H9 (cell line): ENCODE results near the gene CHID1. TPM values are rescaled to one million over a fixed set of nuclear protein-coding genes. Genes with fewer than 3 reads are reported as not detected.

Source experiments
- DNase-seq: peaks from one replicate; pipeline ENCODE4 v3.0.0-alpha.2; 2017
- H2AFZ ChIP-seq: one replicate; pipeline ENCODE4 v1.6.1; 2013; ENCODE audit warnings: mild to moderate bottlenecking, low read length, control low read depth, moderate library complexity
- H2AK5ac ChIP-seq: 2 replicates; pipeline ENCODE4 v1.6.1; 2013; ENCODE audit warnings: low read length, control low read depth, mixed read lengths; ENCODE audit not compliant: insufficient read length
- H2BK120ac ChIP-seq: one replicate; pipeline ENCODE4 v1.6.1; 2013; ENCODE audit warnings: low read depth, mild to moderate bottlenecking, low read length, control low read depth, inconsistent platforms; ENCODE audit not compliant: poor library complexity, severe bottlenecking
- H2BK12ac ChIP-seq: 2 replicates; pipeline ENCODE4 v1.6.1; 2013; ENCODE audit warnings: low read length, control low read depth, mixed read lengths, low read depth; ENCODE audit not compliant: insufficient read length
- H2BK15ac ChIP-seq: 2 replicates; pipeline ENCODE4 v1.6.1; 2013; ENCODE audit warnings: low read depth, low read length, control low read depth
- H2BK20ac ChIP-seq: one replicate; pipeline ENCODE4 v1.6.1; 2013; ENCODE audit warnings: low read depth, mild to moderate bottlenecking, low read length, control low read depth, inconsistent platforms; ENCODE audit not compliant: poor library complexity, severe bottlenecking
- H2BK5ac ChIP-seq: 2 replicates; pipeline ENCODE4 v1.6.1; 2013; ENCODE audit warnings: low read length, control low read depth, mixed read lengths; ENCODE audit not compliant: insufficient read length
- H3K14ac ChIP-seq: 2 replicates; pipeline ENCODE4 v1.6.1; 2013; ENCODE audit warnings: low read length, control low read depth; ENCODE audit not compliant: insufficient read depth
- H3K18ac ChIP-seq: 2 replicates; pipeline ENCODE4 v1.6.1; 2013; ENCODE audit warnings: low read depth, mild to moderate bottlenecking, mixed read lengths, low read length, control low read depth; ENCODE audit not compliant: insufficient read length
- H3K23ac ChIP-seq: 2 replicates; pipeline ENCODE4 v1.6.1; 2013; ENCODE audit warnings: low read length, control low read depth, mixed read lengths, low read depth; ENCODE audit not compliant: insufficient read length
- H3K23me2 ChIP-seq: 2 replicates; pipeline ENCODE4 v1.6.1; 2013; ENCODE audit warnings: low read depth, mild to moderate bottlenecking, mixed read lengths, low read length, control low read depth; ENCODE audit not compliant: insufficient read length, poor library complexity, severe bottlenecking
- H3K27ac ChIP-seq: 2 replicates; pipeline ENCODE4 v1.5.1; 2013; ENCODE audit warnings: low read length, control low read depth, mixed read lengths, low read depth; ENCODE audit not compliant: insufficient read length
- H3K27me3 ChIP-seq: 2 replicates; pipeline ENCODE4 v1.6.1; 2013; ENCODE audit warnings: low read length, control low read depth, inconsistent platforms; ENCODE audit not compliant: insufficient read depth
- H3K4ac ChIP-seq: 2 replicates; pipeline ENCODE4 v1.6.1; 2013; ENCODE audit warnings: low read depth, mild to moderate bottlenecking, control low read depth, inconsistent platforms, low read length, moderate library complexity
- H3K4me1 ChIP-seq: 2 replicates; pipeline ENCODE4 v1.6.1; 2013; ENCODE audit warnings: low read length, control low read depth, inconsistent platforms; ENCODE audit not compliant: insufficient read depth
- H3K4me2 ChIP-seq: 2 replicates; pipeline ENCODE4 v1.6.1; 2013; ENCODE audit warnings: low read length, control low read depth, mixed read lengths; ENCODE audit not compliant: insufficient read length, insufficient read depth
- H3K56ac ChIP-seq: 2 replicates; pipeline ENCODE4 v1.6.1; 2013; ENCODE audit warnings: low read depth, mild to moderate bottlenecking, mixed read lengths, low read length, control low read depth; ENCODE audit not compliant: insufficient read length
- H3K79me1 ChIP-seq: 2 replicates; pipeline ENCODE4 v1.6.1; 2013; ENCODE audit warnings: low read depth, mild to moderate bottlenecking, moderate library complexity, low read length, control low read depth, inconsistent platforms; ENCODE audit not compliant: insufficient read depth, poor library complexity, severe bottlenecking
- H3K79me2 ChIP-seq: 2 replicates; pipeline ENCODE4 v1.6.1; 2013; ENCODE audit warnings: low read length, control low read depth, inconsistent platforms; ENCODE audit not compliant: insufficient read depth
- H3K9ac ChIP-seq: 2 replicates; pipeline ENCODE4 v1.6.1; 2013; ENCODE audit warnings: low read length, control low read depth, mixed read lengths; ENCODE audit not compliant: insufficient read length; ENCODE audit errors: extremely low read depth
- H3K9me3 ChIP-seq: one replicate; pipeline ENCODE4 v1.6.1; 2013; ENCODE audit warnings: low read depth, low read length, inconsistent platforms; ENCODE audit not compliant: control insufficient read depth
- H3T11ph ChIP-seq: one replicate; pipeline ENCODE4 v1.6.1; 2013; ENCODE audit warnings: mild to moderate bottlenecking, low read length, control low read depth, inconsistent platforms
- H4K20me1 ChIP-seq: one replicate; pipeline ENCODE4 v1.6.1; 2013; ENCODE audit not compliant: control insufficient read depth, insufficient read length, insufficient read depth
- H4K5ac ChIP-seq: 2 replicates; pipeline ENCODE4 v1.6.1; 2013; ENCODE audit warnings: low read depth, mild to moderate bottlenecking, mixed read lengths, low read length, control low read depth; ENCODE audit not compliant: insufficient read length
- H4K8ac ChIP-seq: replicated peaks from 2 replicates; pipeline ENCODE4 v1.6.1; 2013; ENCODE audit warnings: low read length, control low read depth, mixed read lengths, low read depth; ENCODE audit not compliant: insufficient read length
- H4K91ac ChIP-seq: 2 replicates; pipeline ENCODE4 v1.6.1; 2013; ENCODE audit warnings: low read depth, mild to moderate bottlenecking, moderate library complexity, mixed read lengths, low read length, control low read depth; ENCODE audit not compliant: insufficient read length
- H3K27ac Mint-ChIP-seq, 3 experiments: 2 replicates in 2 of 3; 3 replicates in 1 of 3; pipeline ENCODE4 v1.8.0; 2020 to 2021; ENCODE audit warnings: mixed read lengths in 3 of 3, mild to moderate bottlenecking in 1 of 3, moderate library complexity in 1 of 3
- H3K27me3 Mint-ChIP-seq: 2 replicates; pipeline ENCODE4 v1.8.0; 2021; ENCODE audit warnings: low read depth, mild to moderate bottlenecking, moderate library complexity, mixed read lengths
- H3K36me3 Mint-ChIP-seq, 3 experiments: 2 replicates in 2 of 3; 3 replicates in 1 of 3; pipeline ENCODE4 v1.8.0; 2020 to 2021; ENCODE audit warnings: low read depth in 3 of 3, mixed read lengths in 3 of 3; ENCODE audit not compliant: insufficient read depth in 1 of 3
- H3K4me1 Mint-ChIP-seq, 2 experiments: 2 replicates each; pipeline ENCODE4 v1.8.0; 2020; ENCODE audit warnings: mixed read lengths in 2 of 2
- H3K4me3 Mint-ChIP-seq, 2 experiments: 2 replicates in 1 of 2; 3 replicates in 1 of 2; pipeline ENCODE4 v1.8.0; 2020 to 2021; ENCODE audit warnings: mild to moderate bottlenecking in 2 of 2, mixed read lengths in 2 of 2, moderate library complexity in 1 of 2
- H3K9me3 Mint-ChIP-seq, 2 experiments: 2 replicates in 1 of 2; 3 replicates in 1 of 2; pipeline ENCODE4 v1.8.0; 2020; ENCODE audit warnings: mild to moderate bottlenecking in 2 of 2, mixed read lengths in 2 of 2, moderate library complexity in 1 of 2
- CTCF ChIP-seq: fragments of 200-600 bp; sonication (generic); conservative IDR thresholded peaks from 3 replicates; pipeline ENCODE4 v1.8.0; 2021; ENCODE audit warnings: antibody characterized with exemption, mild to moderate bottlenecking
- WGBS: extraction: QIAGEN DNeasy Blood & Tissue Kit; methylation state at CpG from one replicate; pipeline ENCODE4 v1.1.7; 2013; ENCODE audit warnings: missing lambda C conversion rate, low lambda C conversion rate, mixed read lengths; ENCODE audit not compliant: insufficient read length; ENCODE audit errors: extremely low coverage; 5-methylcytosine and 5-hydroxymethylcytosine counted together
- total RNA-seq: library from RNA; stranded (reverse); gene quantifications from 2 replicates; pipeline ENCODE4 v1.2.1, GENCODE V29; 2021

The CHID1 gene
- total RNA-seq, 1 experiment from 2014 or later, result 89.4 TPM

- H3K4ac ChIP-seq, result no peak overlapping the region
- no peak overlapping the region for H4K5ac ChIP-seq
- H2AK5ac ChIP-seq, result no peak overlapping the region
- H3T11ph ChIP-seq, result no peak overlapping the region
- no peak overlapping the region for H2AFZ ChIP-seq
- no peak overlapping the region for H3K18ac ChIP-seq
- Mint-ChIP-seq H3K27ac (0 out of 7 replicates have a peak overlapping the region, but pooled peaks of 1 of the 3 experiments have one; percentile 16), H3K4me3 (no peak overlapping the region), H3K27me3 (no peaks in the 10 kb centered on the region; the same call in 1 of the 2 replicates), H3K4me1 (peaks cover 12 to 19% of the 10 kb centered on the region in 2 experiments), H3K36me3 (peaks cover 5 to 23% (median 17%) of the 10 kb centered on the region in 3 experiments; a peak in 5 of 7 replicates), H3K9me3 (no peaks in the 10 kb centered on the region)
- H2BK12ac ChIP-seq, result no peak overlapping the region
- H2BK15ac ChIP-seq, result no peak overlapping the region
- H3K56ac ChIP-seq, result no peak overlapping the region
- WGBS, result no CpG with 5 or more reads among the region's 8 CpGs
- DNase-seq, result no peak
- no peaks in the 10 kb centered on the region for H3K79me1 ChIP-seq
- no peaks in the 10 kb centered on the region for H3K9me3 ChIP-seq
- H3K23ac ChIP-seq, result no peak overlapping the region
- no peak overlapping the region for H2BK120ac ChIP-seq
- H3K27me3 ChIP-seq, result no peaks in the 10 kb centered on the region
- no peak overlapping the region for H3K4me2 ChIP-seq
- H2BK5ac ChIP-seq, result no peak overlapping the region
- no peak overlapping the region for H4K8ac ChIP-seq
- no peaks in the 10 kb centered on the region; the same call in 1 of the 2 replicates for H3K4me1 ChIP-seq
- no peak overlapping the region for H3K14ac ChIP-seq
- no peak overlapping the region for H4K91ac ChIP-seq
- no peak for TF ChIP-seq CTCF
- H3K23me2 ChIP-seq, result no peaks in the 10 kb centered on the region
- H3K9ac ChIP-seq, result no peak overlapping the region
- no peak overlapping the region for H2BK20ac ChIP-seq
- H3K27ac ChIP-seq, result no peak overlapping the region
- no peaks in the 10 kb centered on the region for H4K20me1 ChIP-seq
- no peaks in the 10 kb centered on the region for H3K79me2 ChIP-seq
Observed at GRCh38 chr11:867856-868358, 42.7 kb downstream of the CHID1 start.
